ENCODE data around the gene HS6ST1. TPM values are rescaled to one million over a fixed set of nuclear protein-coding genes. Genes with fewer than 3 reads are reported as not detected.
"Not testable (repeated sequence)": the region's sequence is repeated elsewhere in the genome, so short reads cannot be mapped to it uniquely, and the experiment has no call there.

The HS6ST1 gene
- total RNA-seq, 2 donors from 2014 or later = 69.0 to 233 TPM

- WGBS = 71% methylated on average over 16 of the region's 16 CpGs
- intact Hi-C loops (cut with DNase I) = no loop called here
- no peaks in the 10 kb centered on the region for H3K9me3 ChIP-seq
- DNase-seq (ENCODE audit: low spot score) = no peak
- no peak overlapping the region for H3K27ac ChIP-seq
- H3K36me3 ChIP-seq = no peaks in the 10 kb centered on the region
- H3K4me3 ChIP-seq = no peak overlapping the region
- peaks cover 8% of the 10 kb centered on the region for H3K4me1 ChIP-seq (replicated peaks)
- TF ChIP-seq CTCF (IDR thresholded peaks at IDR 0.05) (no peak), POLR2A (IDR thresholded peaks at IDR 0.05) (no peak), POLR2AphosphoS5 (IDR thresholded peaks at IDR 0.05) (no peak)
- no peaks in the 10 kb centered on the region for H3K27me3 ChIP-seq (replicated peaks; ENCODE audit: insufficient read depth)
Observed at GRCh38 chr2:128269990-128270671, 48.5 kb downstream of the HS6ST1 start.

GRCh38 chr2:128269063-128269989 is 49.3 kb downstream of the HS6ST1 start:
- H3K4me1 ChIP-seq (replicated peaks) = peaks cover 8% of the 10 kb centered on the region
- intact Hi-C loops (cut with DNase I) = no loop called here
- TF ChIP-seq CTCF (IDR thresholded peaks at IDR 0.05) = no peak
- no peak for TF ChIP-seq POLR2AphosphoS5 (IDR thresholded peaks at IDR 0.05)
- no peak for TF ChIP-seq POLR2A (IDR thresholded peaks at IDR 0.05)
- no peaks in the 10 kb centered on the region for H3K36me3 ChIP-seq
- no peaks in the 10 kb centered on the region for H3K27me3 ChIP-seq (replicated peaks; ENCODE audit: insufficient read depth)
- no peak for DNase-seq (ENCODE audit: low spot score)
- H3K4me3 ChIP-seq = no peak overlapping the region
- 59% methylated on average over 27 of the region's 27 CpGs for WGBS
- H3K9me3 ChIP-seq = no peaks in the 10 kb centered on the region
- no peak overlapping the region for H3K27ac ChIP-seq

- H3K27me3 ChIP-seq (replicated peaks; ENCODE audit: insufficient read depth); H3K27ac ChIP-seq; H3K36me3 ChIP-seq; H3K4me1 ChIP-seq (replicated peaks); DNase-seq (ENCODE audit: low spot score); H3K4me3 ChIP-seq; intact Hi-C loops (cut with DNase I); H3K9me3 ChIP-seq: not testable (repeated sequence)
- 91% methylated on average over 19 of the region's 23 CpGs for WGBS
Observed at GRCh38 chr2:128268611-128269010, 50.1 kb downstream of the HS6ST1 start.

GRCh38 chr2:128268145-128268544 is 50.5 kb downstream of the HS6ST1 start:
- H3K27me3 ChIP-seq (replicated peaks; ENCODE audit: insufficient read depth); H3K4me1 ChIP-seq (replicated peaks); intact Hi-C loops (cut with DNase I); H3K9me3 ChIP-seq; H3K4me3 ChIP-seq; DNase-seq (ENCODE audit: low spot score); H3K36me3 ChIP-seq; H3K27ac ChIP-seq: not testable (repeated sequence)
- WGBS = 97% methylated on average over 32 of the region's 38 CpGs

- WGBS = 93% methylated on average over 10 of the region's 11 CpGs
- not testable (repeated sequence) for DNase-seq (ENCODE audit: low spot score)
Observed at GRCh38 chr2:128267649-128268048, 51.0 kb downstream of the HS6ST1 start.

GRCh38 chr2:128267197-128267596 is 51.5 kb downstream of the HS6ST1 start:
- H3K36me3 ChIP-seq; DNase-seq (ENCODE audit: low spot score); H3K4me1 ChIP-seq (replicated peaks); H3K27ac ChIP-seq; H3K9me3 ChIP-seq; H3K4me3 ChIP-seq; intact Hi-C loops (cut with DNase I); H3K27me3 ChIP-seq (replicated peaks; ENCODE audit: insufficient read depth): not testable (repeated sequence)
- WGBS = 92% methylated on average over 7 of the region's 9 CpGs

More at GRCh38 chr2:128267649-128268048, 51.0 kb downstream of the HS6ST1 start:
- H3K36me3 ChIP-seq; H3K9me3 ChIP-seq; H3K4me1 ChIP-seq (replicated peaks); H3K27ac ChIP-seq; H3K4me3 ChIP-seq; intact Hi-C loops (cut with DNase I); H3K27me3 ChIP-seq (replicated peaks; ENCODE audit: insufficient read depth): not testable (repeated sequence)

GRCh38 chr2:128266463-128266862 is 52.2 kb downstream of the HS6ST1 start:
- H3K4me3 ChIP-seq; H3K27me3 ChIP-seq (replicated peaks; ENCODE audit: insufficient read depth); H3K27ac ChIP-seq; H3K36me3 ChIP-seq; intact Hi-C loops (cut with DNase I); H3K9me3 ChIP-seq; DNase-seq (ENCODE audit: low spot score); H3K4me1 ChIP-seq (replicated peaks): not testable (repeated sequence)
- WGBS = 92% methylated on average over 6 of the region's 8 CpGs

- H3K4me1 ChIP-seq (replicated peaks); DNase-seq (ENCODE audit: low spot score); H3K27ac ChIP-seq; H3K36me3 ChIP-seq; intact Hi-C loops (cut with DNase I); H3K4me3 ChIP-seq; H3K9me3 ChIP-seq; H3K27me3 ChIP-seq (replicated peaks; ENCODE audit: insufficient read depth): not testable (repeated sequence)
- 49% methylated on average over 4 of the region's 9 CpGs for WGBS
Observed at GRCh38 chr2:128265608-128265993, 53.1 kb downstream of the HS6ST1 start.

Data from prostate gland (tissue), 2 donors.